Measurements from ENCODE around the gene SAFB. TPM values are rescaled to one million over a fixed set of nuclear protein-coding genes. Genes with fewer than 3 reads are reported as not detected.

The SAFB gene
- total RNA-seq, 1 donor, result 33.7 TPM

GRCh38 chr19:5586300-5587070, 36.4 kb upstream of the SAFB start:
- H3K4me1 ChIP-seq (ENCODE audit: insufficient read depth, low read length), result no peaks in the 10 kb centered on the region
- H3K4me3 ChIP-seq (ENCODE audit: insufficient read depth, low read length), result no peak overlapping the region
- H4K20me1 ChIP-seq (ENCODE audit: insufficient read depth, low read length), result peaks cover 19% of the 10 kb centered on the region
- peaks cover 50% of the 10 kb centered on the region for H3K36me3 ChIP-seq (ENCODE audit: insufficient read depth, low read length)
- no peaks in the 10 kb centered on the region for H3K79me2 ChIP-seq (ENCODE audit: insufficient read depth, low read length)
- no peak for TF ChIP-seq CTCF (IDR thresholded peaks at IDR 0.05; ENCODE audit: extremely low read depth, low read depth, low read length)
- no peak overlapping the region for H3K4me2 ChIP-seq (ENCODE audit: insufficient read depth, low read length)
- H3K27ac ChIP-seq (ENCODE audit: low read depth, low read length), result no peak overlapping the region
- no peaks in the 10 kb centered on the region for H3K9me3 ChIP-seq (ENCODE audit: low read depth, low read length)
- DNase-seq (ENCODE audit: insufficient read length, low spot score, missing footprints), result peak; percentile 77
- no peaks in the 10 kb centered on the region for H3K27me3 ChIP-seq (ENCODE audit: insufficient read depth, low read length)
- H2AFZ ChIP-seq (ENCODE audit: low read length), result no peak overlapping the region

DNA sequence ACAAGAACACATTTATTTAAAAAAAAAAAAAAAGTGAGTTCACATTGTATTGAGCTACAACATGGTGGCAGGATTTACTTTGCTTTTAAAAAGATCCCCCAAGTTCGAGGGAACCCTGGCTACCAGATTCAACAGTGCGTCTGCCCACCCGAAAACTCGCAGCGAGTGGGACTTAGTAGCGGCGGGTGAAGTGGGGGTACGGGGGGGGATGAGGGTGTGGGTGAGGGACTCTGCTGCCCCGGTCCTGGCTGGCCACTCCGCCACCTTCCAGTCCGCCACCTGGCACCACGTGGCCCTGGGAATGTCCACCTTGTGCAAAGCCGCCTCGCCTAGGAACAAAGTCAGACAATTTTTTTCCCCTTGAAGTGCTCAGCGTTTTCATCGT, 35.8 kb upstream of the SAFB start:
- no peak overlapping the region for H2AFZ ChIP-seq (ENCODE audit: low read length)
- no peaks in the 10 kb centered on the region for H3K27me3 ChIP-seq (ENCODE audit: insufficient read depth, low read length)
- TF ChIP-seq CTCF (IDR thresholded peaks at IDR 0.05; ENCODE audit: extremely low read depth, low read depth, low read length), result no peak
- no peaks in the 10 kb centered on the region for H3K79me2 ChIP-seq (ENCODE audit: insufficient read depth, low read length)
- H3K27ac ChIP-seq (ENCODE audit: low read depth, low read length), result no peak overlapping the region
- H4K20me1 ChIP-seq (ENCODE audit: insufficient read depth, low read length), result peaks cover 19% of the 10 kb centered on the region
- no peak overlapping the region for H3K4me3 ChIP-seq (ENCODE audit: insufficient read depth, low read length)
- no peaks in the 10 kb centered on the region for H3K9me3 ChIP-seq (ENCODE audit: low read depth, low read length)
- peaks cover 56% of the 10 kb centered on the region for H3K36me3 ChIP-seq (ENCODE audit: insufficient read depth, low read length)
- DNase-seq (ENCODE audit: insufficient read length, low spot score, missing footprints), result peak; percentile 77
- H3K4me2 ChIP-seq (ENCODE audit: insufficient read depth, low read length), result no peak overlapping the region
- no peaks in the 10 kb centered on the region for H3K4me1 ChIP-seq (ENCODE audit: insufficient read depth, low read length)

DNA sequence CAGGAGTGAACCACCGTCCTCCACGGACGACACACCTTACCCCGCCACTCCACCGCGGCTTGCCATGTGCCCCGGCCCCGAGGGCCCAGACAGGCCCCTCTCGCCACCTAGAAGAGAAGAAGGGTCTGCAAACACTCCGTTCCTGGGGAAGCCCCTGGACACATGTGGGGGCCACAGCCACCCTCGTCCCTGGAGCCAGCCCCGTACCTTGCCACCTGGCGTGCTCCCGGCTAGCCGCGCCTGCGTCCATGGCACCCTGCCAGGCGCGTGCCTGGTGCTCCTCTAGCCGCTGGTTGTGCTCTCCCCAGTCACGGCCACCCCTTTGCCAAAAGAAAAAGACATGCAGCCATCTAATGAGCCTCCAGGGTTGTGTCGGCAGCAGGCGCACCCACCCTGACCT, 35.2 kb upstream of the SAFB start:
- Histone ChIP-seq H3K36me3 (ENCODE audit: insufficient read depth, low read length) (peaks cover 62% of the 10 kb centered on the region), H3K27me3 (ENCODE audit: insufficient read depth, low read length) (no peaks in the 10 kb centered on the region), H3K4me2 (ENCODE audit: insufficient read depth, low read length) (no peak overlapping the region), H3K4me1 (ENCODE audit: insufficient read depth, low read length) (no peaks in the 10 kb centered on the region), H3K27ac (ENCODE audit: low read depth, low read length) (no peak overlapping the region), H3K4me3 (ENCODE audit: insufficient read depth, low read length) (no peak overlapping the region), H3K9me3 (ENCODE audit: low read depth, low read length) (no peaks in the 10 kb centered on the region), H2AFZ (ENCODE audit: low read length) (no peak overlapping the region), H4K20me1 (ENCODE audit: insufficient read depth, low read length) (peaks cover 19% of the 10 kb centered on the region), H3K79me2 (ENCODE audit: insufficient read depth, low read length) (no peaks in the 10 kb centered on the region)
- no peak for TF ChIP-seq CTCF (IDR thresholded peaks at IDR 0.05; ENCODE audit: extremely low read depth, low read depth, low read length)
- peak; percentile 88 for DNase-seq (ENCODE audit: insufficient read length, low spot score, missing footprints)

GRCh38 chr19:5588441-5588840, 34.4 kb upstream of the SAFB start:
- no peak overlapping the region for H3K4me3 ChIP-seq (ENCODE audit: insufficient read depth, low read length)
- DNase-seq (ENCODE audit: insufficient read length, low spot score, missing footprints), result peak; percentile 82
- no peak for TF ChIP-seq CTCF (IDR thresholded peaks at IDR 0.05; ENCODE audit: extremely low read depth, low read depth, low read length)
- no peak overlapping the region for H3K27ac ChIP-seq (ENCODE audit: low read depth, low read length)
- no peaks in the 10 kb centered on the region for H3K9me3 ChIP-seq (ENCODE audit: low read depth, low read length)
- H4K20me1 ChIP-seq (ENCODE audit: insufficient read depth, low read length), result peaks cover 22% of the 10 kb centered on the region
- no peaks in the 10 kb centered on the region for H3K27me3 ChIP-seq (ENCODE audit: insufficient read depth, low read length)
- no peaks in the 10 kb centered on the region for H3K4me1 ChIP-seq (ENCODE audit: insufficient read depth, low read length)
- no peak overlapping the region for H3K4me2 ChIP-seq (ENCODE audit: insufficient read depth, low read length)
- H3K79me2 ChIP-seq (ENCODE audit: insufficient read depth, low read length), result no peaks in the 10 kb centered on the region
- H2AFZ ChIP-seq (ENCODE audit: low read length), result no peak overlapping the region
- peaks cover 70% of the 10 kb centered on the region for H3K36me3 ChIP-seq (ENCODE audit: insufficient read depth, low read length)

Measured in osteoblast (primary cell).